Activated T-helper 1 cell treated with anti-CD3 and anti-CD28 coated beads, Interleukin-12 subunit alpha, Interleukin-12 subunit beta, Interleukin-2, Interleukin-4 antibody, amounts not matched to agents 30 ng/mL and 10 ng/mL and 1 ng/mL, durations not matched to agents 14 hours and 24 hours and 36 hours (primary cell): ENCODE results near the gene RNF103. TPM values are rescaled to one million over a fixed set of nuclear protein-coding genes. Genes with fewer than 3 reads are reported as not detected.

Experiments used
- total RNA-seq: library from RNA; stranded (reverse); gene quantifications from 2 replicates; pipeline ENCODE4 v1.2.3, GENCODE V29; 2022

The RNF103 gene
- total RNA-seq, 1 donor from 2014 or later, result 14.3 TPM

Other genes with a start within 250 kb of the RNF103 start
- gene KDM3A, start 182.5 kb downstream of the RNF103 start, total RNA-seq, result 61.6 and 67.3 TPM in 2 replicates
- gene CHMP3, start 60.4 kb downstream of the RNF103 start, total RNA-seq, result 27.7 and 27.9 TPM in 2 replicates
- gene RMND5A, start 96.4 kb upstream of the RNF103 start, total RNA-seq, result 42.0 and 44.5 TPM in 2 replicates
- gene CD8A, start 167.0 kb upstream of the RNF103 start, total RNA-seq, result 2.2 and 2.4 TPM in 2 replicates
- 0.86 and 1.5 TPM in 2 replicates for gene CD8B, start 238.0 kb upstream of the RNF103 start, total RNA-seq